Stimulated activated CD8-positive, alpha-beta memory T cell treated with anti-CD3 and anti-CD28 coated beads, Interleukin-4, amount 100 ng/mL, for 1 hour (primary cell): ENCODE results near the gene RACK1.

Source experiments
- DNase-seq, 2 donors: peaks; one replicate each; pipeline ENCODE4 v3.0.0-alpha.2; 2020; ENCODE audit warnings: low read depth in 2 of 2, low spot score in 1 of 2

RACK1 gene

GRCh38 chr5:181198106-181198685, 45.5 kb downstream of the RACK1 start:
- DNase-seq: no peak

DNA sequence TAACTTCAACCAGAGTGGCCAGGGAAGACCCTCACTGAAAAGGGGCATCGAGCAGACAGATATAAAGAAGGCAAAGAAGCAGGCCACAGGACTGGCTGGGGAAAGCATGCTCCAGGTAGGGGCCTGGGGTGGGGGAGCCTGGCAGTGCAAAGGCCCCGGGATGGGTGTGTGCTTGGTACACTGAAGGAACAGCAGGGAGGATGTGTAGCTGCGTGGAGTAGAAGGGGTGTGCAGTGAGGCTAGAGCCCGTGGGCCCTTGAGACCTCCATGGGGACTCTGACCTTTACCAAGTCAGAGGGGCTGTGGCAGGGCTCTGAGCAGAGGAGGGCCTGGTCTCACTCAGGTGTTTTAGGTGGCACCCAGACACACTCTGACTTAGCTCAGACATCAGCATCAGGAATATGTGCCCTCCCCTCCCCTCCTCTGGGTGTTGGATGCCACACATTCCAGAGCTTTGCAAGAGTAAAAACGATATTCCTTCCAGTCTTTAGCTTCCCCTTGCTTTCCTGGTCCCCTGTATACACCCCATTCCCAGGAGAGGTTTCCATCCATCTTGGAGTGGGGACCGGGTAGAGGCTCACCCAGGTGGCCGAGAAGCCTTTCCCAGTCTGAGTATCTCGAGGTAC, 46.3 kb downstream of the RACK1 start:
- no peak for DNase-seq

DNA sequence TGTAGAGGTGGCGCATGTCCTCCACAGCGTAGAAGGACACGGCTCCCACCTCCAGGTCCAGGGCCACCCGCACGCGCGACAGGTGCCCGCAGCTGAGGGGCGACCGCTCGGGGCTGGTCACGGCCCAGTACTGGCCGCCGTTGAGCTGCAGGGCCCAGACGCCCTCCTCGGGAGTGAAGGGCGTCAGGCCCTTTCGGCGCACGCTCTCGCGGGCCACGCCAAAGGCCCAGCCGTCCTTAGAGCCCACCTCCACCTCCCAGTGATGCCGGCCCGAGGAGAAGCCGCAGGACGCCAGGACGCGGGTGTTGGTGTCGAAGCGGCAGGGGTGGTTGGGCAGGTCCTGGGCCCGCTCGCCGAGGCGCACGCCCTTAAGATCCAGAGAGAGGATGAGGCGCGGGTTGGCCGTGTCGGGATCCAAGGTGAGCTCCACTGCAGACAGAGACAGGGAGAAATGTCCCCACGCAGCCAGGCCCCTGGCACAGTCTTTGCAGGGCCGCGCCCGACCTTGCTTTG, 48.4 kb downstream of the RACK1 start:
- DNase-seq: no peak

DNA sequence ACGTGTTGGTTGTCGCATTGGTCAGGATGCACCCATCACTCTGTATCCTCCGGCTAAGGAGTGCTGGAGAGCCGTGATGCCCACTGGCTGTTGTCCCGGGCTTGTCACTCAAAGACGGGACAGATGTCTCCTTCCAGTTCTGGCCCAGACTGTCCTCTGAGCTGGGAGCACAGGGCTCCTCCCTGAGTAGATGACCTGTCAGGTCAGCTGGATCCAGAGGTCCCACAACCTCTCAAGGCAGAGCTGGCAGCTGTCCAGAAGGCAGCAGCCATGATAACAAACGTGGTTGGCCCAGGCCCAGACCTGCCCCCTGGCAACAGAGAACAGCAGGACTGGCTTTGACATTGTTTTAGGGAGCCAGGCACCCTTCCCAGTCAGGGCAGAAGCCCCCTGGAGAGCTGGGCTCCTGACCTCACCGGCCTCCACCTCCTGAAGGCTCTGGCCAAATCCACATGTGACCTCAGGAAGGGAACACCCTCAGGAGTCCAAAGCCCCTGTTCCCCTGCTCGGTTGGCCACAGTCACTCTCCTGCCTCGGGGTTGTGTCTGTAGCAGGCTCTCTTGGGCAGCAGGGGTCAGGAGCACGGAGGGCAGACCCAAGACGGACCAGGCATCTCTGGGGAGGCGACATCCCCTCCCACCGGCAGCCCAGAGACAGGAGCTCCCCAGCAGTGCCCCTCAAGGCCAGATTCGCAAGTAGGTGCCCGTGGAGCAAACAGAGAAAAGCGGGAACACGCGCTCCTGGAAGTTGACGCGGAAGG, 49.0 kb downstream of the RACK1 start:
- no peak for DNase-seq

DNA sequence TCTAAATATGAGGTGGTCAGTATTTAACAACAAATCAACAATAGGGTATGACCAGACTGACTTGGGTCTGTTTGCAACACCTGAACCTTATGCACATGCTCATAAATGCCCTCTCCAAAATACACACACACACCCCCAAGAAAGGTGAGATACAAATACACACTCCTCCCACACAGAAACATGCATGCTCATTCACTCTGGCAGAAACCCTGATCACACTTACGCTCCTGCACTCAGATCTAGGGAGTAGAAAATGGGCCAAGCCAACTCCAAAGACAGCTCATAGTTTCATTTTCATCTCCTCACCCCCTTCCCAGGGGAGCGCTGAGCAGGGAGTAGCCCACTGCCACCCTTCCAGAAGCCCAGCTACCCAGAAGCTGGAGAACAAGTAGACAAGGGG, 50.0 kb downstream of the RACK1 start:
- DNase-seq: no peak

DNA sequence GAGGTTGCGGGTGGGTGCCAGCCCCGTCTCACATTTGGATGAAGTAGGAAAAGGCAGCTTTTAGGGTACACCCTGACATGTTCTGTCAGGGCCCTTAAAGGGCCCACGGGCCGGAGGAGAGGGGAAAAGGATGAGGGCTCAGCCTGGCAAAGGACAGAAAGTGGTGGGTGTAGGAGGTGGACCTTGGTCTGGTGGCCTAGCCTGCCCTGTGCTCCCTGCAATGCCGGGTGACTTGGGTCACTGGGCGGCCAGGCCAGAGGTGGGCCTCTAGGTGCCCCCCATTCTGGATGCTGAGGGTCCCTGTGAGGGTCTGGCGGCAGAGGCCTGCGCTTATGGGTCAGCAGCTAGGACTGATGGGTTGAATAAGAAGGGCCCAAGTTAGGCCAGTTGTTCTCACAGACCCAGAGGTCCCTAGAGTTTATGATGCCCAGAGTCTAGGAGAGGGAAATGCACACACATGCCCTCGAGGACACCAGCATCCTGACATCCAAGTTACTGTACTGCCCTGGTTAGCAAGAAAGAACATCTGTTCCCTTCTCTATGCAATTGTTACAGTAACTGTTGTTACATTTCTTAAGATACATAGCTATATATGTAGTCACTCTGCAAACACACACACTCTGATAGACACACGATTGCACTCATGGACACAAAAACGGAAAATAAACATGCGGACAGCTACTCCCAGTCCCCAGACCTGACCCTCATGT, 51.2 kb downstream of the RACK1 start:
- DNase-seq: no peak

- DNase-seq: peak; percentile 93 to 94
These were observed 52.0 kb downstream of the RACK1 start for GRCh38 chr5:181191526-181192336.

- no peak for DNase-seq
These were observed 52.8 kb downstream of the RACK1 start for GRCh38 chr5:181190711-181191525.

DNA sequence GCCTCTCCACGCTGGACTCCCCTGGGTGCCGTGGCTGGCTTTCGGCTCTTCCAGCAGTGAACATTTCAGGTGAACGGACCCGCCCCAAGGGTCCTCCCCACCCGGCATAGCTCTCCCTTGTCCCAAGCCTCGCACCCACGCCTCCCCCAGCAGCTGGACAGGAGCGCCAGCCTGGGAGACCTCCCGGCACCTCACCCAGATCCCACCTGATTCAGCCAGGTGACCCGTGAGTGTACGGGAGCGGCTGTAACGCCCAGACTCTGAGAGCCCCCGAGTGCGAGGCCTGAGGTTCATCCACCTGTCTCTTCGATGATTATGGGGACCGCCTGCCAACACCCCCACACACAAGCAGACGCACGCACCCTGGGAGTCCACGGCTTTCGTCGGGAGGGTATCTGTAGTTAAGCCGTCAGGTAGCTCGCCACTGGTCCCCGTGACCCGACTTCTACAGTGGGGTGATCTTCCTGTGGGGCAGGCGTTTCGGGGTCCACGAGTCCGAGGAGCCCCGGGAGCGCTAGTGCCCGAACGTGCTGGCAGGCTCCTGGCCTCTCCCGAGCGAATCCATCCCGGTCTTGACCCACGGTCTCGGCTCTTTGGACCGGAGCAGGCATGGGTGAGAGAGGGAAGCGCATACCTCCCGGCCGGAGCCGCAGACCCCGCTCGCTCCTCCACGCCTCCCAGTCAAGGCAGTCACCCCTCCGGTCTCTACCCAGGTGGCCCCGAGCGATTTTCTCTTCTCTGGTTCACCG, 53.6 kb downstream of the RACK1 start:
- no peak for DNase-seq

DNA sequence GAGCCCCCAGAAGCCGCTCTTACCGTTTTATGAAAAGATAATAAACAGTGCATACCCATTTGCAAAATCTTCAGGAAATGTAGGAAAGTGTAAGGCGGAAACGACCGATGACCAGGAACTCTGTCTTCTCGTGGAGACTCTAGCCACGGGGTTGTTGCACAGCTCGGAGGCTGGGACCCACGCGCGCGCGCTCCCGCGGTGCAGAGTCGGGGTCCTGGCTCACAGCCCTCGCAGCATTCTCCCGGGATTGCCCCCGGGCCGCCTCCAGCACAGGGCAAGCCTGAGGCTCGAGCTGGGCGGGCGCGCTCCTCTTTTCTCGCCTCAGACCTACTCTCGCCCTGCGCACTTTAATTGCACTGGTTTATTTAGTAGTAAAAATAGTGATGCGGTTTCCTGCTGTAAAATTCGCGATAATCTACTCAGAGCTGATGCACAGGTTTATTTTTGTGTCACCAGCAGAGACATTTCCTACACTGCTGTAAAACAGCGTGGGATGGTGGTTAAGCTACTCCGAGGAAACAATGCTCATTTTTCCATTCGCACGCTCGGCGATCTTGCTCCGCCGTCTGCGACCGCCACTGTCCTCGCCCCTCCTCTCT, 54.2 kb downstream of the RACK1 start:
- peak in 1 of 2 donors; percentile 51 for DNase-seq

GRCh38 chr5:181188700-181189362, 54.9 kb downstream of the RACK1 start:
- peak in 1 of 2 donors; percentile 67 for DNase-seq

DNA sequence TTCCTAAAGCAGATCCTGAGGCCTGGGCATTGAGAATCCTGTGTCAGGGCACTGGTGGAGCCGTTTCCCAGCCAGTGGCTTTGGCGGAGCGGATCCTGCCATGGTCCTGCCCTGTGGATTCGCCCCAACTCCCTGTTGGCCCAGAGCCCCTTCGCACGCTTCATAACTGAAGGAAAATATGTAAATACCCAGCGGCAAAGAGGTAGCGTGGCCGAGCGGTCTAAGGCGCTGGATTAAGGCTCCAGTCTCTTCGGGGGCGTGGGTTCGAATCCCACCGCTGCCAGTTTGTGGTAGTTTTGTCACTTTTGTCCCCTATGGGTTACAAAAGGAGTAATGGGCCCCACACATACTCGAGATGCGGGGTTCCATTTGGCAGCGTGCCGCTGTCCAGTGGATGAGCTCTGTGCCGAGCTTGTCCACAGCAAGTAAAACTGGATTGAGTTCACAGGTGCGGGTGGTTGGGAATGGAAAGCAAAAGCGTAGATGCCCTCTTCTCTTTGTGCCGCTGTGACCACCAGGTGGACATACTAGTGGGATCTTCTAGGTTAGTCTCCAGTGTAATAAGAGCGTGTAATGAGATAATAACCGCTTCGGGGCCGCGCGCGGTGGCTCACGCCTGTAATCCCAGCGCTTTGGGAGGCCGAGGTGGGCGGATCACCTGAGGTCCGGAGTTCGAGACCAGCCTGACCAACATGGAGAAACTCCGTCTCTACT, 56.0 kb downstream of the RACK1 start:
- DNase-seq: no peak

GRCh38 chr5:181186986-181187499, 56.7 kb downstream of the RACK1 start:
- DNase-seq: no peak
